Measurements from ENCODE around the gene FAM9B. TPM values are rescaled to one million over a fixed set of nuclear protein-coding genes. Genes with fewer than 3 reads are reported as not detected.

The FAM9B gene
- total RNA-seq, 1 experiment from 2014 or later = not detected

DNA sequence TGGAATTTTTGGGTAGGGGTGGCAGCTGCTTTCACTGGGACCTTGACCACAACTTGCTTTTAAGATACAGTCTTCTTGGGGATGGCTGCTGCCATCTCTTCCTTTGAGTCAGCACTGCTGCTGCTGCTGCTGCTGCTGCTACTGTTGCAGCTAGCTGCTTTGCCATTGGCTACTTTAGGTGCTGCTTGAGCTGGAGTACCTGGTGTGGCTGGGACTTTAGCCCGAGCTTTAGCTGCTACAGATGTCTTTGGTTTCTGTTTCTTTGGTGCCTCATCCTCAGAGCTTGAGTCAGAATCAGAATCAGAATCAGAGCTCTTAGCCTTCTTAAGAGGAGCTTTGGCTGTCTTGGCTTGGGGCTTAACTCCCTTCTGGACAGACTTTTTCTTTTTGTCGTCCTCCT lies 52.2 kb downstream of the FAM9B start:
- no peak overlapping the region for H3K4me3 ChIP-seq (ENCODE audit: low read depth in 2 of 2, low read length in 2 of 2)
- H3K9me3 ChIP-seq (ENCODE audit: control insufficient read depth, insufficient read depth, low read depth, low read length) = no peaks in the 10 kb centered on the region
- H3K4me1 ChIP-seq (ENCODE audit: control insufficient read depth, insufficient read depth, low read length) = no peaks in the 10 kb centered on the region
- no peak for ATAC-seq
- no peak overlapping the region for H3K27ac ChIP-seq (ENCODE audit: low read length)
- TF ChIP-seq TCF7L2 (IDR thresholded peaks at IDR 0.05; ENCODE audit: low read depth, low read length) (no peak), SIN3A (IDR thresholded peaks at IDR 0.05; ENCODE audit: borderline replicate concordance, insufficient read depth, low read depth, low read length) (no peak), POLR2AphosphoS5 (IDR thresholded peaks at IDR 0.05; ENCODE audit: low read depth, low read length) (no peak)
- TF ChIP-seq, protein P1, sequence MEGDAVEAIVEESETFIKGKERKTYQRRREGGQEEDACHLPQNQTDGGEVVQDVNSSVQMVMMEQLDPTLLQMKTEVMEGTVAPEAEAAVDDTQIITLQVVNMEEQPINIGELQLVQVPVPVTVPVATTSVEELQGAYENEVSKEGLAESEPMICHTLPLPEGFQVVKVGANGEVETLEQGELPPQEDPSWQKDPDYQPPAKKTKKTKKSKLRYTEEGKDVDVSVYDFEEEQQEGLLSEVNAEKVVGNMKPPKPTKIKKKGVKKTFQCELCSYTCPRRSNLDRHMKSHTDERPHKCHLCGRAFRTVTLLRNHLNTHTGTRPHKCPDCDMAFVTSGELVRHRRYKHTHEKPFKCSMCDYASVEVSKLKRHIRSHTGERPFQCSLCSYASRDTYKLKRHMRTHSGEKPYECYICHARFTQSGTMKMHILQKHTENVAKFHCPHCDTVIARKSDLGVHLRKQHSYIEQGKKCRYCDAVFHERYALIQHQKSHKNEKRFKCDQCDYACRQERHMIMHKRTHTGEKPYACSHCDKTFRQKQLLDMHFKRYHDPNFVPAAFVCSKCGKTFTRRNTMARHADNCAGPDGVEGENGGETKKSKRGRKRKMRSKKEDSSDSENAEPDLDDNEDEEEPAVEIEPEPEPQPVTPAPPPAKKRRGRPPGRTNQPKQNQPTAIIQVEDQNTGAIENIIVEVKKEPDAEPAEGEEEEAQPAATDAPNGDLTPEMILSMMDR (IDR thresholded peaks at IDR 0.05) = no peak
- TF ChIP-seq, protein P2, sequence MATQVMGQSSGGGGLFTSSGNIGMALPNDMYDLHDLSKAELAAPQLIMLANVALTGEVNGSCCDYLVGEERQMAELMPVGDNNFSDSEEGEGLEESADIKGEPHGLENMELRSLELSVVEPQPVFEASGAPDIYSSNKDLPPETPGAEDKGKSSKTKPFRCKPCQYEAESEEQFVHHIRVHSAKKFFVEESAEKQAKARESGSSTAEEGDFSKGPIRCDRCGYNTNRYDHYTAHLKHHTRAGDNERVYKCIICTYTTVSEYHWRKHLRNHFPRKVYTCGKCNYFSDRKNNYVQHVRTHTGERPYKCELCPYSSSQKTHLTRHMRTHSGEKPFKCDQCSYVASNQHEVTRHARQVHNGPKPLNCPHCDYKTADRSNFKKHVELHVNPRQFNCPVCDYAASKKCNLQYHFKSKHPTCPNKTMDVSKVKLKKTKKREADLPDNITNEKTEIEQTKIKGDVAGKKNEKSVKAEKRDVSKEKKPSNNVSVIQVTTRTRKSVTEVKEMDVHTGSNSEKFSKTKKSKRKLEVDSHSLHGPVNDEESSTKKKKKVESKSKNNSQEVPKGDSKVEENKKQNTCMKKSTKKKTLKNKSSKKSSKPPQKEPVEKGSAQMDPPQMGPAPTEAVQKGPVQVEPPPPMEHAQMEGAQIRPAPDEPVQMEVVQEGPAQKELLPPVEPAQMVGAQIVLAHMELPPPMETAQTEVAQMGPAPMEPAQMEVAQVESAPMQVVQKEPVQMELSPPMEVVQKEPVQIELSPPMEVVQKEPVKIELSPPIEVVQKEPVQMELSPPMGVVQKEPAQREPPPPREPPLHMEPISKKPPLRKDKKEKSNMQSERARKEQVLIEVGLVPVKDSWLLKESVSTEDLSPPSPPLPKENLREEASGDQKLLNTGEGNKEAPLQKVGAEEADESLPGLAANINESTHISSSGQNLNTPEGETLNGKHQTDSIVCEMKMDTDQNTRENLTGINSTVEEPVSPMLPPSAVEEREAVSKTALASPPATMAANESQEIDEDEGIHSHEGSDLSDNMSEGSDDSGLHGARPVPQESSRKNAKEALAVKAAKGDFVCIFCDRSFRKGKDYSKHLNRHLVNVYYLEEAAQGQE (IDR thresholded peaks at IDR 0.05; ENCODE audit: insufficient read depth in 1 of 2, low read depth in 2 of 2, low read length in 1 of 2) = no peak
- BruUV-seq (replicated peaks) = no TSS peak
- DNase-seq (ENCODE audit: low read depth, low spot score) = no peak
- H3K36me3 ChIP-seq (ENCODE audit: control insufficient read depth, insufficient read depth, low read length) = no peaks in the 10 kb centered on the region
- H3K27me3 ChIP-seq (ENCODE audit: control insufficient read depth, insufficient read depth, low read length) = no peaks in the 10 kb centered on the region
- intact Hi-C loops (cut with micrococcal nuclease; ENCODE audit: unreplicated experiment) = no loop called here
- ChIA-PET POLR2A (no interaction called here), CTCF (no interaction called here)
- in situ Hi-C loops (cut with HindIII; ENCODE audit: low pct_unique_long_range_greater_than_20kb, low sequenced_read_pairs) = no loop called here

DNA sequence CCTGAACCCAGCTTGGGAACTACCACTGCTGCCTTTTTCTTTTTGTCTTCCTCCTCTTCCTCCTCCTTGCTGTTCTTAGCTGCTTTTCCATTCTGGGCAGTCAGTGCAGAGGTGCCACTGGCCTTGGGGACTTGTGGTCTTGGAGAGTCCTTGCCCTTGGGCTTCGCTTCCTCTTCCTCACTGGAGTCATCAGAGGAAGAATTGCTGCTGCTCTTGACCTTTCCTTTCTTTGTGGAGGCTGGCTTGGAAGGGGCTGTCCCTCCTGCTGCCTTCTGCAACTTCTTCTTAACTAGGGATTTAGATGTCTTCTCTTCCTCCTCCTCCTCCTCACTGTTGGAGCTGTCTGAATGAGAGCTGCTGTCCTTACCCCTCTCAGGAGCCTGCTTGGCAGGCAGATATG lies 53.2 kb downstream of the FAM9B start:
- no peak for DNase-seq (ENCODE audit: low read depth, low spot score)
- in situ Hi-C loops (cut with HindIII; ENCODE audit: low pct_unique_long_range_greater_than_20kb, low sequenced_read_pairs) = no loop called here
- Histone ChIP-seq H3K9me3 (ENCODE audit: control insufficient read depth, insufficient read depth, low read depth, low read length) (no peaks in the 10 kb centered on the region), H3K27ac (ENCODE audit: low read length) (no peak overlapping the region), H3K36me3 (ENCODE audit: control insufficient read depth, insufficient read depth, low read length) (no peaks in the 10 kb centered on the region), H3K27me3 (ENCODE audit: control insufficient read depth, insufficient read depth, low read length) (no peaks in the 10 kb centered on the region), H3K4me3 (ENCODE audit: low read depth in 2 of 2, low read length in 2 of 2) (no peak overlapping the region), H3K4me1 (ENCODE audit: control insufficient read depth, insufficient read depth, low read length) (no peaks in the 10 kb centered on the region)
- POLR2A ChIA-PET = no interaction called here
- CTCF ChIA-PET = no interaction called here
- TF ChIP-seq, protein P1 (IDR thresholded peaks at IDR 0.05) = no peak
- no peak for TF ChIP-seq POLR2AphosphoS5 (IDR thresholded peaks at IDR 0.05; ENCODE audit: low read depth, low read length)
- TF ChIP-seq TCF7L2 (IDR thresholded peaks at IDR 0.05; ENCODE audit: low read depth, low read length) = no peak
- TF ChIP-seq SIN3A (IDR thresholded peaks at IDR 0.05; ENCODE audit: borderline replicate concordance, insufficient read depth, low read depth, low read length) = no peak
- TF ChIP-seq, protein P2 (IDR thresholded peaks at IDR 0.05; ENCODE audit: insufficient read depth in 1 of 2, low read depth in 2 of 2, low read length in 1 of 2) = no peak
- no peak for ATAC-seq
- intact Hi-C loops (cut with micrococcal nuclease; ENCODE audit: unreplicated experiment) = no loop called here
- no TSS peak for BruUV-seq (replicated peaks)

Other genes starting within 250 kb of the FAM9B start
- not detected for gene FAM9A, start 232.7 kb downstream of the FAM9B start, total RNA-seq (2021; ENCODE audit: unreplicated experiment)

All from Panc1 (cell line).